ENCODE measurements around the gene KLHDC8A. TPM values are rescaled to one million over a fixed set of nuclear protein-coding genes. Genes with fewer than 3 reads are reported as not detected.

KLHDC8A gene
- total RNA-seq, 4 donors from 2014 or later: not detected

- no peak overlapping the region for H3K27ac ChIP-seq
These were observed 16.5 kb upstream of the KLHDC8A start for GRCh38 chr1:205373022-205373797.

DNA sequence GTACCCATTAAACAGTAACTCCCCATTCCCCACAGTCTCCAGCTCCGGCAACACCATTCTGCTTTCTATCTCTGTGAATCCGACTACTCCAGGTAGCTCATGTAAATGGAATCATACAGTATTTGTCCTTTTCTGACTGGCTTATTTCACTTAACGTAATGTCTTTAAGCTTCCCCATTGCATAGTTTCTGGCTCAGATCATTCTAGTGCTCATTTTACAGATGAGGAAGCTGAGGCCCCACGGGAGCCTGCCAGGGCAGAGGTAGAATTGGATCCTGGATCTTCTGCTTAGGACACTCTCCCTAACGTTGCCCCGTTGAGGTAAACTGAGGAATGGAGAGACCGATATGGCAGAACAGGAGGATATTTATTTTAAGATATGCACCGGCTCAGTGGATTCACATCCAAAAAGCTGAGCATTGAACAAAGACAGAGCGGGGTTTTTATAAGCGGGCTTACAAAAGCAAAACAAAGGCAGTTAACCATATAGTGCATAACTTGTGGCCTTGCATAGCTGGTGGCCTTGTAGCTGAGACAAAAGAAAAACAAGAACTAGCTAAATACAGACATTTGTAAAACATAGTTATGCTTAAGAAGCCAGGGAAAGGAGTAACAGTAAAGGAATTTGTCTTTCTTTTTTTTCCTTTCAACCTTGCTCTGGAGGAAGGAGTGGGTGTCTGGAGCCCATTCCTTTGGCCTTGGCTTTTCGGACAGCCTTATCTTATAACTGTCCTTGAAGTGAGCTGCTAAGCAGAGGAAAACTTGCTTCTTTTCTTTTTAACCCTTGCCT is 15.3 kb upstream of the KLHDC8A start:
- no peak overlapping the region for H3K27ac ChIP-seq
- H3K4me3 ChIP-seq: no peak overlapping the region
- ATAC-seq: no peak

More at GRCh38 chr1:205373022-205373797, 16.5 kb upstream of the KLHDC8A start:
- in situ Hi-C loops (cut with MboI; ENCODE audit: low sequenced_read_pairs in 4 of 4) (no loop called here), intact Hi-C loops (cut with DNase I; ENCODE audit: low total_unique reads) (no loop called here)
- H3K27me3 ChIP-seq: peaks cover 3 to 21% (median 9%) of the 10 kb centered on the region in 3 donors
- H3K4me1 ChIP-seq: no peaks in the 10 kb centered on the region
- H3K36me3 ChIP-seq: no peaks in the 10 kb centered on the region
- H3K4me3 ChIP-seq: no peak overlapping the region
- TF ChIP-seq POLR2A (IDR thresholded peaks at IDR 0.05): no peak
- no peak for TF ChIP-seq CTCF (IDR thresholded peaks at IDR 0.05 in 4 of 5, conservative IDR thresholded peaks at IDR 0.05 in 1 of 5)
- no peak for DNase-seq
- no peak for ATAC-seq
- no peaks in the 10 kb centered on the region for H3K9me3 ChIP-seq

DNA sequence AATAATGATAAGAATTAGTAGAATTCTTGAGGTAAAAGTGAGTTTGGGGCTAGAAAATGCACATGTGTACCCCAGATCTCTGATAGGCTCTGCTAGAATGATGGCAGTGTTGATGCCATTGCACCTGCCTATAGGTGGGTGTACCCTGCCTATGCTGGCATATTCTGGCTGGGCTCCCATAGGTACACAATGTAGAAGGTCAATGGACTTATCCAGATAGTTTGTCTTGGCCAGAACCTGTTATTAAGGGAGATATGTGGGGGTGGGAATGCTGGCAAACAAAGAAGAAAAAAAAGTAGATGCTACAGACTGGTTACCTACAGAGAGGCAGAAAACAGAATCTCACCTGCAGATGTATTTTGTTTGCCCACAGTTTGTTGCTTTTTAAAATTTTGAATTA is 14.1 kb upstream of the KLHDC8A start:
- Histone ChIP-seq H3K4me3 (no peak overlapping the region), H3K36me3 (no peaks in the 10 kb centered on the region), H3K27me3 (peaks cover 0 to 9% (median 0%) of the 10 kb centered on the region in 3 donors), H3K27ac (no peak overlapping the region), H3K4me1 (no peaks in the 10 kb centered on the region), H3K9me3 (no peaks in the 10 kb centered on the region)
- ATAC-seq (no peak), DNase-seq (no peak)
- no peak for TF ChIP-seq CTCF (IDR thresholded peaks at IDR 0.05 in 4 of 5, conservative IDR thresholded peaks at IDR 0.05 in 1 of 5)
- no peak for TF ChIP-seq POLR2A (IDR thresholded peaks at IDR 0.05)
- in situ Hi-C loops (cut with MboI; ENCODE audit: low sequenced_read_pairs in 4 of 4) (no loop called here), intact Hi-C loops (cut with DNase I; ENCODE audit: low total_unique reads) (no loop called here)

More for the DNA sequence above, 15.3 kb upstream of the KLHDC8A start:
- in situ Hi-C loops (cut with MboI; ENCODE audit: low sequenced_read_pairs in 4 of 4) (no loop called here), intact Hi-C loops (cut with DNase I; ENCODE audit: low total_unique reads) (no loop called here)
- Histone ChIP-seq H3K4me1 (no peaks in the 10 kb centered on the region), H3K36me3 (no peaks in the 10 kb centered on the region), H3K27me3 (peaks cover 0 to 19% (median 0%) of the 10 kb centered on the region in 3 donors), H3K9me3 (no peaks in the 10 kb centered on the region)
- TF ChIP-seq CTCF (IDR thresholded peaks at IDR 0.05 in 4 of 5, conservative IDR thresholded peaks at IDR 0.05 in 1 of 5) (no peak), POLR2A (IDR thresholded peaks at IDR 0.05) (no peak)
- DNase-seq: no peak

- peaks cover 0 to 4% (median 0%) of the 10 kb centered on the region in 3 donors for H3K27me3 ChIP-seq
- intact Hi-C loops (cut with DNase I; ENCODE audit: low total_unique reads) (no loop called here), in situ Hi-C loops (cut with MboI; ENCODE audit: low sequenced_read_pairs in 4 of 4) (no loop called here)
- H3K27ac ChIP-seq: no peak overlapping the region
- DNase-seq (no peak), ATAC-seq (no peak)
- no peaks in the 10 kb centered on the region for H3K9me3 ChIP-seq
- no peak for TF ChIP-seq CTCF (IDR thresholded peaks at IDR 0.05 in 4 of 5, conservative IDR thresholded peaks at IDR 0.05 in 1 of 5)
- TF ChIP-seq POLR2A (IDR thresholded peaks at IDR 0.05): no peak
- no peaks in the 10 kb centered on the region for H3K36me3 ChIP-seq
- no peak overlapping the region for H3K4me3 ChIP-seq
- no peaks in the 10 kb centered on the region for H3K4me1 ChIP-seq
These were observed 13.0 kb upstream of the KLHDC8A start for GRCh38 chr1:205369701-205370123.

Data from gastrocnemius medialis (tissue), 4 donors.